Ishikawa (cell line): ENCODE results near the gene CLCN1.

Experiments used
- CEBPB ChIP-seq: IDR thresholded peaks from 2 replicates; pipeline ENCODE4 v1.6.1; 2012
- CREB1 ChIP-seq: IDR thresholded peaks from 2 replicates; pipeline ENCODE4 v1.6.1; 2012; ENCODE audit warnings: low read depth
- EGR1 ChIP-seq: IDR thresholded peaks from 2 replicates; pipeline ENCODE4 v1.6.1; 2012
- EP300 ChIP-seq: IDR thresholded peaks from 2 replicates; pipeline ENCODE4 v1.6.1; 2012; ENCODE audit warnings: borderline replicate concordance
- FOXM1 ChIP-seq: IDR thresholded peaks from 2 replicates; pipeline ENCODE4 v1.6.1; 2012; ENCODE audit warnings: low read depth, borderline replicate concordance
- NFIC ChIP-seq: IDR thresholded peaks from 2 replicates; pipeline ENCODE4 v1.6.1; 2012
- RAD21 ChIP-seq: IDR thresholded peaks from 2 replicates; pipeline ENCODE4 v1.6.1; 2012; ENCODE audit warnings: low read depth
- TAF1 ChIP-seq: IDR thresholded peaks from 2 replicates; pipeline ENCODE4 v1.6.1; 2012; ENCODE audit warnings: low read depth, mild to moderate bottlenecking
- TCF12 ChIP-seq: IDR thresholded peaks from 2 replicates; pipeline ENCODE4 v1.6.1; 2012; ENCODE audit warnings: low read depth
- TEAD4 ChIP-seq: IDR thresholded peaks from 2 replicates; pipeline ENCODE4 v1.6.1; 2012
- YY1 ChIP-seq: IDR thresholded peaks from 2 replicates; pipeline ENCODE4 v1.6.1; 2012; ENCODE audit warnings: low read depth
- ZBTB7A ChIP-seq: IDR thresholded peaks from 2 replicates; pipeline ENCODE4 v1.6.1; 2012; ENCODE audit warnings: low read depth
- TF ChIP-seq, protein P1 (sequence below): IDR thresholded peaks from 2 replicates; pipeline ENCODE4 v1.6.1; 2012
- TF ChIP-seq, protein P2 (sequence below): IDR thresholded peaks from 2 replicates; pipeline ENCODE4 v1.6.1; 2012
- TF ChIP-seq, protein P3 (sequence below): IDR thresholded peaks from 2 replicates; pipeline ENCODE4 v1.6.1; 2012; ENCODE audit warnings: low read depth, mild to moderate bottlenecking

Gene CLCN1

DNA sequence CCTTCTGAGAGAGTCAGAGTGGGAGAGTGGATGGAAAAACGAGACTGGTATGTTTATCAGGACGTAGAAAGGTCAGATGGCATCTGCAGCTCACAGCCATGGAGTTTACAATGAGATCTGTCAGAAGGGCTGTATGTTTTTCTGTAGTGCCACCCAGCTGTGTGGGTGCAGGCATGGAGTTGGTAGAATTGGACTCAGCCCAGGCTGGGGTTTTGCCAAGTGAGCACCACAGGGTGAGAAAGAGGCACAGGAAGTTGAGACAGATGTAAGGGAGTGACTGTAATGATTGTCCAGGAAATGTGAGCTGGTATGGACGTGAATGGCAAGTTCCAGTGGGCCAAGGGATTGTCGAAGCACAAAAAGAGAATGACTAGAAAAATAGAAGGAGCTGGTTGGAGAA, 56.2 kb downstream of the CLCN1 start:
- TF ChIP-seq FOXM1 (no peak), EGR1 (no peak), CEBPB (no peak), NFIC (peak; percentile 66), YY1 (no peak), TCF12 (no peak), TEAD4 (no peak), EP300 (no peak), ZBTB7A (no peak), CREB1 (no peak), RAD21 (peak; percentile 50; the same call in 1 of the 2 replicates), TAF1 (no peak)
- TF ChIP-seq, protein P1, sequence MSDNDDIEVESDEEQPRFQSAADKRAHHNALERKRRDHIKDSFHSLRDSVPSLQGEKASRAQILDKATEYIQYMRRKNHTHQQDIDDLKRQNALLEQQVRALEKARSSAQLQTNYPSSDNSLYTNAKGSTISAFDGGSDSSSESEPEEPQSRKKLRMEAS = peak; percentile 63
- TF ChIP-seq, protein P2, sequence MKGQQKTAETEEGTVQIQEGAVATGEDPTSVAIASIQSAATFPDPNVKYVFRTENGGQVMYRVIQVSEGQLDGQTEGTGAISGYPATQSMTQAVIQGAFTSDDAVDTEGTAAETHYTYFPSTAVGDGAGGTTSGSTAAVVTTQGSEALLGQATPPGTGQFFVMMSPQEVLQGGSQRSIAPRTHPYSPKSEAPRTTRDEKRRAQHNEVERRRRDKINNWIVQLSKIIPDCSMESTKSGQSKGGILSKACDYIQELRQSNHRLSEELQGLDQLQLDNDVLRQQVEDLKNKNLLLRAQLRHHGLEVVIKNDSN = no peak
- TF ChIP-seq, protein P3, sequence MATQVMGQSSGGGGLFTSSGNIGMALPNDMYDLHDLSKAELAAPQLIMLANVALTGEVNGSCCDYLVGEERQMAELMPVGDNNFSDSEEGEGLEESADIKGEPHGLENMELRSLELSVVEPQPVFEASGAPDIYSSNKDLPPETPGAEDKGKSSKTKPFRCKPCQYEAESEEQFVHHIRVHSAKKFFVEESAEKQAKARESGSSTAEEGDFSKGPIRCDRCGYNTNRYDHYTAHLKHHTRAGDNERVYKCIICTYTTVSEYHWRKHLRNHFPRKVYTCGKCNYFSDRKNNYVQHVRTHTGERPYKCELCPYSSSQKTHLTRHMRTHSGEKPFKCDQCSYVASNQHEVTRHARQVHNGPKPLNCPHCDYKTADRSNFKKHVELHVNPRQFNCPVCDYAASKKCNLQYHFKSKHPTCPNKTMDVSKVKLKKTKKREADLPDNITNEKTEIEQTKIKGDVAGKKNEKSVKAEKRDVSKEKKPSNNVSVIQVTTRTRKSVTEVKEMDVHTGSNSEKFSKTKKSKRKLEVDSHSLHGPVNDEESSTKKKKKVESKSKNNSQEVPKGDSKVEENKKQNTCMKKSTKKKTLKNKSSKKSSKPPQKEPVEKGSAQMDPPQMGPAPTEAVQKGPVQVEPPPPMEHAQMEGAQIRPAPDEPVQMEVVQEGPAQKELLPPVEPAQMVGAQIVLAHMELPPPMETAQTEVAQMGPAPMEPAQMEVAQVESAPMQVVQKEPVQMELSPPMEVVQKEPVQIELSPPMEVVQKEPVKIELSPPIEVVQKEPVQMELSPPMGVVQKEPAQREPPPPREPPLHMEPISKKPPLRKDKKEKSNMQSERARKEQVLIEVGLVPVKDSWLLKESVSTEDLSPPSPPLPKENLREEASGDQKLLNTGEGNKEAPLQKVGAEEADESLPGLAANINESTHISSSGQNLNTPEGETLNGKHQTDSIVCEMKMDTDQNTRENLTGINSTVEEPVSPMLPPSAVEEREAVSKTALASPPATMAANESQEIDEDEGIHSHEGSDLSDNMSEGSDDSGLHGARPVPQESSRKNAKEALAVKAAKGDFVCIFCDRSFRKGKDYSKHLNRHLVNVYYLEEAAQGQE = no peak

DNA sequence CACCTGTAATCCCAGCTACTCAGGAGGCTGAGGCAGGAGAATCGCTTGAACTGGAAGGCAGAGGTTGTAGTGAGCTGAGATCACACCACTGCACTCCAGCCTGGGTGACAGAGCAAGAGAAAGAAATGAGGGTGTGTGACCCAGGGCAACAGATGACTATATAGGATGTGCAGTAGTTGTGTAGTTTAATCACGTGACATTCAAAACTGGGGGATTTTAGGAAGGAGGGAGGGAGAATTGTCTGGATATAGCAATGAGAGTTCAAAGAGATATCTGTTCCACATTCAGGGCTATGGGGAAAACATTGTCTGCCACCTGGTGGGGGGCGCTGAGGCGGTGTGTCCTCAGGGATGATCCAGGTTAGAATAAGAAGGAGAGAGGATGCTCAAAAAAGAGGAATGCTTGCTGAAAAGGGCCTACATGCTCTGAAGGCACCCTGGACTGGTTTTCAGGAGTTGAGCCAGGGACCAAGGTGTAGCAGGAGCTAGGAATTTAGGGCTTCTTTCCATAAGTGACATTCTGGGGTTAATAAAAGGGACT, 57.4 kb downstream of the CLCN1 start:
- TF ChIP-seq, protein P3 = no peak
- TF ChIP-seq CEBPB = no peak
- TF ChIP-seq, protein P1 = no peak
- TF ChIP-seq CREB1 = no peak
- TF ChIP-seq RAD21 = no peak
- no peak for TF ChIP-seq NFIC
- TF ChIP-seq EGR1 = no peak
- no peak for TF ChIP-seq FOXM1
- no peak for TF ChIP-seq EP300
- no peak for TF ChIP-seq TEAD4
- no peak for TF ChIP-seq ZBTB7A
- TF ChIP-seq, protein P2 = no peak
- no peak for TF ChIP-seq TAF1
- TF ChIP-seq YY1 = no peak
- TF ChIP-seq TCF12 = no peak

DNA sequence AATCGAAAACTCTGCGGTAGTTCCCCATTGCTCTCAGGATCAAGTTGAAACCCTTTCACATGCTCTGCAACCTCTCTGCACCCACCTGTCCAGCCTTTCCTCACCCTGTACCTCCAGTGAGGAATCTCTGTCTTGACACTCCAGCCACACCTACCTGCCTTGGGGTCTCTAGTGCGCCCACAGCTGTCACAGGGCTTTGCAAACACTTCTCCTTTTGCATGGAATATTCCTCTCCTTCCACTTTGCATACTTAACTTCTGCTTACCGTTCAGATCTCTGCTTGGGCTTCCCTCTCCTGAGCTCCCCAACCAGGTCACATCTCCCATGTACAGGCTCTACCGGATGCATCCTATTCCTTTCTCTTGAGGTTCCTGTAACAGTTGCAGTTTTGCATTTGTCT, 58.6 kb downstream of the CLCN1 start:
- no peak for TF ChIP-seq NFIC
- no peak for TF ChIP-seq EP300
- TF ChIP-seq ZBTB7A = no peak
- TF ChIP-seq, protein P3 = no peak
- no peak for TF ChIP-seq FOXM1
- TF ChIP-seq, protein P1 = no peak
- no peak for TF ChIP-seq YY1
- no peak for TF ChIP-seq TAF1
- no peak for TF ChIP-seq CEBPB
- no peak for TF ChIP-seq TCF12
- TF ChIP-seq TEAD4 = no peak
- no peak for TF ChIP-seq CREB1

DNA sequence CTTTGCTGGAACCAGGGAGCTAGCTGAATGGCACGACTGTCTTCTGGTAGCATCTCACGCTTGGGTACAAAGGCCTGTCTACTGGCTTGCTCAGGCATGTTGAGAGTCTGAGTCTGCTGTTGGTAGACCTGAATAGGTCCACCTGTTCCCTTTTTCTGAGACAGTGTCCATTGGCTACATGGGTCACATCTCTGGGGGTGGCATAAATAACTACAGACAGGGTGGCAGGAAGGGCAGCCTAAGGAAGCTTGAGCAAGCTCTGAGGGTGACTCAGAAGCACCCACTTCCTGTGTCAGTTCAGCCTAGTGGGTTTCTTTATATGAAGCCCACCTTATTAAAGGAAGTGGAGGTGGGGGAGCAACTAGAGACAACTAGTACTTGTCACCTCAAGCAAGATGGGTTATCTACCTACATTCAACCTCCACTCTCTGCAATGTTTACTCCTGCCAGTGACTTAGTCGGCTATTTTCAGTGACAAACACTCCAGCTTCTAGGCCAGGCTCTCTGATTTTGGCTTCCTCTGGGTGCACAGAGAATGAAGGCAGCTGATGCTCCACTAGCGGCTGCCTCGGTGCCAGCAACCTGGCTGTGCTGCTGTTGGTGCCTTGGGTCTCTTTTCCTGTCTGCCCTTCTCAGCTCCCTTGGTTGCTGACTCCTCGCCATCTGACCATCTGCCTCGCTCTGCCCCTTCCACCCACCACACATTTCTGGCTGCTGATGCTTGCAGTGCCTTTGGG, 59.6 kb downstream of the CLCN1 start:
- no peak for TF ChIP-seq RAD21
- no peak for TF ChIP-seq FOXM1
- TF ChIP-seq EGR1 = no peak
- no peak for TF ChIP-seq CEBPB
- no peak for TF ChIP-seq TAF1
- no peak for TF ChIP-seq TCF12
- TF ChIP-seq, protein P1 = no peak
- TF ChIP-seq NFIC = no peak
- TF ChIP-seq CREB1 = no peak
- TF ChIP-seq, protein P3 = no peak
- TF ChIP-seq YY1 = no peak
- TF ChIP-seq, protein P2 = no peak
- no peak for TF ChIP-seq ZBTB7A
- no peak for TF ChIP-seq EP300
- TF ChIP-seq TEAD4 = no peak
